Brain pericyte (primary cell): ENCODE data around the gene OBSCN.

Experiments
- DNase-seq: peaks from one replicate; pipeline ENCODE4 v3.0.0-alpha.2; 2012; ENCODE audit warnings: low read depth, low spot score

OBSCN gene

GRCh38 chr1:228356897-228357680 lies 149.2 kb downstream of the OBSCN start:
- DNase-seq = no peak

- DNase-seq = no peak
Measured at GRCh38 chr1:228358039-228358763, 150.4 kb downstream of the OBSCN start.

- no peak for DNase-seq
Measured at GRCh38 chr1:228358764-228359612, 151.1 kb downstream of the OBSCN start.

- no peak for DNase-seq
Measured at GRCh38 chr1:228359613-228360532, 152.0 kb downstream of the OBSCN start.

GRCh38 chr1:228360533-228361313 lies 152.9 kb downstream of the OBSCN start:
- DNase-seq = no peak

- no peak for DNase-seq
Measured at GRCh38 chr1:228361314-228362140, 153.7 kb downstream of the OBSCN start.

GRCh38 chr1:228362141-228362883 lies 154.5 kb downstream of the OBSCN start:
- no peak for DNase-seq

GRCh38 chr1:228362884-228363450 lies 155.1 kb downstream of the OBSCN start:
- DNase-seq = no peak

GRCh38 chr1:228363686-228364067 lies 155.8 kb downstream of the OBSCN start:
- DNase-seq = no peak

GRCh38 chr1:228364068-228364705 lies 156.3 kb downstream of the OBSCN start:
- no peak for DNase-seq

- DNase-seq = no peak
Measured at GRCh38 chr1:228364706-228365213, 156.9 kb downstream of the OBSCN start.

GRCh38 chr1:228365271-228366061 lies 157.6 kb downstream of the OBSCN start:
- DNase-seq = no peak

- no peak for DNase-seq
Measured at GRCh38 chr1:228366062-228366865, 158.4 kb downstream of the OBSCN start.

GRCh38 chr1:228366866-228367741 lies 159.3 kb downstream of the OBSCN start:
- no peak for DNase-seq
